H9 (cell line): Measurements from ENCODE around the gene SLC35E3. TPM values are rescaled to one million over a fixed set of nuclear protein-coding genes. Genes with fewer than 3 reads are reported as not detected.

Source experiments
- DNase-seq: peaks from one replicate; pipeline ENCODE4 v3.0.0-alpha.2; 2017
- H2AFZ ChIP-seq: one replicate; pipeline ENCODE4 v1.6.1; 2013; ENCODE audit warnings: mild to moderate bottlenecking, low read length, control low read depth, moderate library complexity
- H2AK5ac ChIP-seq: 2 replicates; pipeline ENCODE4 v1.6.1; 2013; ENCODE audit warnings: low read length, control low read depth, mixed read lengths; ENCODE audit not compliant: insufficient read length
- H2BK120ac ChIP-seq: one replicate; pipeline ENCODE4 v1.6.1; 2013; ENCODE audit warnings: low read depth, mild to moderate bottlenecking, low read length, control low read depth, inconsistent platforms; ENCODE audit not compliant: poor library complexity, severe bottlenecking
- H2BK12ac ChIP-seq: 2 replicates; pipeline ENCODE4 v1.6.1; 2013; ENCODE audit warnings: low read length, control low read depth, mixed read lengths, low read depth; ENCODE audit not compliant: insufficient read length
- H2BK15ac ChIP-seq: 2 replicates; pipeline ENCODE4 v1.6.1; 2013; ENCODE audit warnings: low read depth, low read length, control low read depth
- H2BK20ac ChIP-seq: one replicate; pipeline ENCODE4 v1.6.1; 2013; ENCODE audit warnings: low read depth, mild to moderate bottlenecking, low read length, control low read depth, inconsistent platforms; ENCODE audit not compliant: poor library complexity, severe bottlenecking
- H2BK5ac ChIP-seq: 2 replicates; pipeline ENCODE4 v1.6.1; 2013; ENCODE audit warnings: low read length, control low read depth, mixed read lengths; ENCODE audit not compliant: insufficient read length
- H3K14ac ChIP-seq: 2 replicates; pipeline ENCODE4 v1.6.1; 2013; ENCODE audit warnings: low read length, control low read depth; ENCODE audit not compliant: insufficient read depth
- H3K18ac ChIP-seq: 2 replicates; pipeline ENCODE4 v1.6.1; 2013; ENCODE audit warnings: low read depth, mild to moderate bottlenecking, mixed read lengths, low read length, control low read depth; ENCODE audit not compliant: insufficient read length
- H3K23ac ChIP-seq: 2 replicates; pipeline ENCODE4 v1.6.1; 2013; ENCODE audit warnings: low read length, control low read depth, mixed read lengths, low read depth; ENCODE audit not compliant: insufficient read length
- H3K23me2 ChIP-seq: 2 replicates; pipeline ENCODE4 v1.6.1; 2013; ENCODE audit warnings: low read depth, mild to moderate bottlenecking, mixed read lengths, low read length, control low read depth; ENCODE audit not compliant: insufficient read length, poor library complexity, severe bottlenecking
- H3K27ac ChIP-seq: 2 replicates; pipeline ENCODE4 v1.5.1; 2013; ENCODE audit warnings: low read length, control low read depth, mixed read lengths, low read depth; ENCODE audit not compliant: insufficient read length
- H3K27me3 ChIP-seq: 2 replicates; pipeline ENCODE4 v1.6.1; 2013; ENCODE audit warnings: low read length, control low read depth, inconsistent platforms; ENCODE audit not compliant: insufficient read depth
- H3K4ac ChIP-seq: 2 replicates; pipeline ENCODE4 v1.6.1; 2013; ENCODE audit warnings: low read depth, mild to moderate bottlenecking, control low read depth, inconsistent platforms, low read length, moderate library complexity
- H3K4me1 ChIP-seq: 2 replicates; pipeline ENCODE4 v1.6.1; 2013; ENCODE audit warnings: low read length, control low read depth, inconsistent platforms; ENCODE audit not compliant: insufficient read depth
- H3K4me2 ChIP-seq: 2 replicates; pipeline ENCODE4 v1.6.1; 2013; ENCODE audit warnings: low read length, control low read depth, mixed read lengths; ENCODE audit not compliant: insufficient read length, insufficient read depth
- H3K56ac ChIP-seq: 2 replicates; pipeline ENCODE4 v1.6.1; 2013; ENCODE audit warnings: low read depth, mild to moderate bottlenecking, mixed read lengths, low read length, control low read depth; ENCODE audit not compliant: insufficient read length
- H3K79me1 ChIP-seq: 2 replicates; pipeline ENCODE4 v1.6.1; 2013; ENCODE audit warnings: low read depth, mild to moderate bottlenecking, moderate library complexity, low read length, control low read depth, inconsistent platforms; ENCODE audit not compliant: insufficient read depth, poor library complexity, severe bottlenecking
- H3K79me2 ChIP-seq: 2 replicates; pipeline ENCODE4 v1.6.1; 2013; ENCODE audit warnings: low read length, control low read depth, inconsistent platforms; ENCODE audit not compliant: insufficient read depth
- H3K9ac ChIP-seq: 2 replicates; pipeline ENCODE4 v1.6.1; 2013; ENCODE audit warnings: low read length, control low read depth, mixed read lengths; ENCODE audit not compliant: insufficient read length; ENCODE audit errors: extremely low read depth
- H3K9me3 ChIP-seq: one replicate; pipeline ENCODE4 v1.6.1; 2013; ENCODE audit warnings: low read depth, low read length, inconsistent platforms; ENCODE audit not compliant: control insufficient read depth
- H3T11ph ChIP-seq: one replicate; pipeline ENCODE4 v1.6.1; 2013; ENCODE audit warnings: mild to moderate bottlenecking, low read length, control low read depth, inconsistent platforms
- H4K20me1 ChIP-seq: one replicate; pipeline ENCODE4 v1.6.1; 2013; ENCODE audit not compliant: control insufficient read depth, insufficient read length, insufficient read depth
- H4K5ac ChIP-seq: 2 replicates; pipeline ENCODE4 v1.6.1; 2013; ENCODE audit warnings: low read depth, mild to moderate bottlenecking, mixed read lengths, low read length, control low read depth; ENCODE audit not compliant: insufficient read length
- H4K8ac ChIP-seq: replicated peaks from 2 replicates; pipeline ENCODE4 v1.6.1; 2013; ENCODE audit warnings: low read length, control low read depth, mixed read lengths, low read depth; ENCODE audit not compliant: insufficient read length
- H4K91ac ChIP-seq: 2 replicates; pipeline ENCODE4 v1.6.1; 2013; ENCODE audit warnings: low read depth, mild to moderate bottlenecking, moderate library complexity, mixed read lengths, low read length, control low read depth; ENCODE audit not compliant: insufficient read length
- H3K27ac Mint-ChIP-seq, 3 experiments: 2 replicates in 2 of 3; 3 replicates in 1 of 3; pipeline ENCODE4 v1.8.0; 2020 to 2021; ENCODE audit warnings: mixed read lengths in 3 of 3, mild to moderate bottlenecking in 1 of 3, moderate library complexity in 1 of 3
- H3K27me3 Mint-ChIP-seq: 2 replicates; pipeline ENCODE4 v1.8.0; 2021; ENCODE audit warnings: low read depth, mild to moderate bottlenecking, moderate library complexity, mixed read lengths
- H3K36me3 Mint-ChIP-seq, 3 experiments: 2 replicates in 2 of 3; 3 replicates in 1 of 3; pipeline ENCODE4 v1.8.0; 2020 to 2021; ENCODE audit warnings: low read depth in 3 of 3, mixed read lengths in 3 of 3; ENCODE audit not compliant: insufficient read depth in 1 of 3
- H3K4me1 Mint-ChIP-seq, 2 experiments: 2 replicates each; pipeline ENCODE4 v1.8.0; 2020; ENCODE audit warnings: mixed read lengths in 2 of 2
- H3K4me3 Mint-ChIP-seq, 2 experiments: 2 replicates in 1 of 2; 3 replicates in 1 of 2; pipeline ENCODE4 v1.8.0; 2020 to 2021; ENCODE audit warnings: mild to moderate bottlenecking in 2 of 2, mixed read lengths in 2 of 2, moderate library complexity in 1 of 2
- H3K9me3 Mint-ChIP-seq, 2 experiments: 2 replicates in 1 of 2; 3 replicates in 1 of 2; pipeline ENCODE4 v1.8.0; 2020; ENCODE audit warnings: mild to moderate bottlenecking in 2 of 2, mixed read lengths in 2 of 2, moderate library complexity in 1 of 2
- WGBS: extraction: QIAGEN DNeasy Blood & Tissue Kit; methylation state at CpG from one replicate; pipeline ENCODE4 v1.1.7; 2013; ENCODE audit warnings: missing lambda C conversion rate, low lambda C conversion rate, mixed read lengths; ENCODE audit not compliant: insufficient read length; ENCODE audit errors: extremely low coverage; 5-methylcytosine and 5-hydroxymethylcytosine counted together
- total RNA-seq: library from RNA; stranded (reverse); gene quantifications from 2 replicates; pipeline ENCODE4 v1.2.1, GENCODE V29; 2021
- TF ChIP-seq, protein P1 (sequence below): fragments of 200-600 bp; sonication (generic); conservative IDR thresholded peaks from 3 replicates; pipeline ENCODE4 v1.8.0; 2021; ENCODE audit warnings: antibody characterized with exemption, mild to moderate bottlenecking

The SLC35E3 gene
- total RNA-seq, 1 experiment from 2014 or later = 17.9 TPM

DNA sequence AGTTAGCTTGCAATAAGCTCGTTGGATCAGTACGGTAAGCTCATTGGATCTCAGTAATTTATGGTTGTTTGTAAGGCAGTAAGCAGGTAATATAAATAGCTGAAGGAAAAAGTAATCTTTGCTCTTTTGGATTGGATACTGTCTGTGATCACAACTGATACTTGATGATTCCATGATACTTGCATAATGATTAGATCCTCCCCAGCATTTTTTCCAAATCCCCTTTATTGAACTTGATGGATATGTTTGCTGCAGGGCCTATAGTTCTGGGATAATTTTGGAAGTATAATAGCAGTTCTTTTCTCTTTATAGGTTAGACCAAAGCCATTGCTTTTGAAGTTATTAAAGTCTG lies 67.2 kb downstream of the SLC35E3 start:
- Mint-ChIP-seq H3K27ac (no peak overlapping the region), H3K4me3 (no peak overlapping the region), H3K9me3 (peaks cover 0 to 2% of the 10 kb centered on the region in 2 experiments; a peak in 1 of 5 replicates), H3K36me3 (peaks cover 27 to 80% (median 70%) of the 10 kb centered on the region in 3 experiments), H3K27me3 (no peaks in the 10 kb centered on the region), H3K4me1 (peaks cover 4 to 13% of the 10 kb centered on the region in 2 experiments; a peak in 3 of 4 replicates)
- Histone ChIP-seq H3K9ac (no peak overlapping the region), H2BK5ac (no peak overlapping the region), H3K9me3 (no peaks in the 10 kb centered on the region), H3K4ac (no peak overlapping the region), H3K23me2 (peaks cover 7% of the 10 kb centered on the region), H3K79me1 (no peaks in the 10 kb centered on the region), H2BK15ac (no peak overlapping the region), H2BK12ac (no peak overlapping the region), H3K18ac (no peak overlapping the region), H3K79me2 (peaks cover 5% of the 10 kb centered on the region; the same call in 1 of the 2 replicates), H3K27ac (no peak overlapping the region), H3K56ac (no peak overlapping the region), H4K20me1 (no peaks in the 10 kb centered on the region), H2AK5ac (no peak overlapping the region), H3K14ac (no peak overlapping the region), H3K27me3 (no peaks in the 10 kb centered on the region), H3K4me2 (no peak overlapping the region), H4K5ac (no peak overlapping the region), H2BK20ac (no peak overlapping the region), H4K91ac (no peak overlapping the region), H4K8ac (no peak overlapping the region), H3T11ph (no peak overlapping the region), H2BK120ac (no peak overlapping the region), H2AFZ (no peak overlapping the region), H3K4me1 (no peaks in the 10 kb centered on the region), H3K23ac (no peak overlapping the region)
- TF ChIP-seq, protein P1, sequence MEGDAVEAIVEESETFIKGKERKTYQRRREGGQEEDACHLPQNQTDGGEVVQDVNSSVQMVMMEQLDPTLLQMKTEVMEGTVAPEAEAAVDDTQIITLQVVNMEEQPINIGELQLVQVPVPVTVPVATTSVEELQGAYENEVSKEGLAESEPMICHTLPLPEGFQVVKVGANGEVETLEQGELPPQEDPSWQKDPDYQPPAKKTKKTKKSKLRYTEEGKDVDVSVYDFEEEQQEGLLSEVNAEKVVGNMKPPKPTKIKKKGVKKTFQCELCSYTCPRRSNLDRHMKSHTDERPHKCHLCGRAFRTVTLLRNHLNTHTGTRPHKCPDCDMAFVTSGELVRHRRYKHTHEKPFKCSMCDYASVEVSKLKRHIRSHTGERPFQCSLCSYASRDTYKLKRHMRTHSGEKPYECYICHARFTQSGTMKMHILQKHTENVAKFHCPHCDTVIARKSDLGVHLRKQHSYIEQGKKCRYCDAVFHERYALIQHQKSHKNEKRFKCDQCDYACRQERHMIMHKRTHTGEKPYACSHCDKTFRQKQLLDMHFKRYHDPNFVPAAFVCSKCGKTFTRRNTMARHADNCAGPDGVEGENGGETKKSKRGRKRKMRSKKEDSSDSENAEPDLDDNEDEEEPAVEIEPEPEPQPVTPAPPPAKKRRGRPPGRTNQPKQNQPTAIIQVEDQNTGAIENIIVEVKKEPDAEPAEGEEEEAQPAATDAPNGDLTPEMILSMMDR = no peak
- WGBS = no CpG with 5 or more reads among the region's 2 CpGs
- no peak for DNase-seq
